ENCODE results near the gene RBBP6.

RBBP6 gene

DNA sequence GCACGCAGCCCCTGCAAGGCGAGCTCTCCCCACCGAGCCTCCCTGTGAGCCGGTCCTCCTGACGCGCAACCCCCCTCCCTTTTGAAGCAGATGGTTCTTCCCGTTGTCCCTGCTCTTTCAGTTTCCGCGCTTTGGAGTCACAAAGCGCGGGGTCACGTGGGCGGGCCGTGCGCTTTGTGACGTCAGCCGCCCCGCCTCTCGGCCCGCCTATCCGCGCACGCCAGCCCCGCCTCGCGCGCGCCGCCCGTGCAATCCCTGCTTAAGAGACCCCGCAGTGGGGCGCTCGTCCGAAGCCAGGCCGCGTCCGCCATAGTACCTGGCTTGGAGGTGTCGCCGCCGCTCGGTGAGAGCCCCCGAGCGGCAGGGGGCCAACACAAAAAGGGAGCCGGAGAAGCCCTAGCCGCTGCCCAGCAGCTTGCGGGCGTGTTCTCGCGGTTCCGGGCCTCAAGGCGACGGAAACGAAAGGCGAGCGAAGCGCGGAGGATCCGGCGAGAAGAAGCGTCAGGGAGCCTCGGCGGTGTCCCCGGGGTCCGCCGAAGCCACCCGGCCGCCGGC, at the start of gene RBBP6 (continued):
- no peak for TF ChIP-seq ZNF202 (tag by site-specific recombination; IDR thresholded peaks at IDR 0.05; ENCODE audit: borderline replicate concordance)
- TF ChIP-seq ZNF37A (tag by site-specific recombination; IDR thresholded peaks at IDR 0.05): no peak
- TF ChIP-seq ZNF548 (tag by site-specific recombination; IDR thresholded peaks at IDR 0.05): no peak
- no peak for TF ChIP-seq ZNF146 (tag by site-specific recombination; IDR thresholded peaks at IDR 0.05)
- peak; percentile 34; the same call in 1 of the 2 replicates for TF ChIP-seq MYNN (tag by site-specific recombination; IDR thresholded peaks at IDR 0.05; ENCODE audit: borderline replicate concordance)
- no peak for TF ChIP-seq ZNF214 (tag by site-specific recombination; IDR thresholded peaks at IDR 0.05; ENCODE audit: borderline replicate concordance)
- no peak for TF ChIP-seq ZSCAN30 (tag by site-specific recombination; IDR thresholded peaks at IDR 0.05)
- TF ChIP-seq ZNF626 (tag by site-specific recombination; IDR thresholded peaks at IDR 0.05): no peak
- TF ChIP-seq ZNF211 (tag by site-specific recombination; IDR thresholded peaks at IDR 0.05; ENCODE audit: low read depth): no peak
- no peak for TF ChIP-seq ZNF423 (tag by site-specific recombination; IDR thresholded peaks at IDR 0.05)
- TF ChIP-seq, protein P1, sequence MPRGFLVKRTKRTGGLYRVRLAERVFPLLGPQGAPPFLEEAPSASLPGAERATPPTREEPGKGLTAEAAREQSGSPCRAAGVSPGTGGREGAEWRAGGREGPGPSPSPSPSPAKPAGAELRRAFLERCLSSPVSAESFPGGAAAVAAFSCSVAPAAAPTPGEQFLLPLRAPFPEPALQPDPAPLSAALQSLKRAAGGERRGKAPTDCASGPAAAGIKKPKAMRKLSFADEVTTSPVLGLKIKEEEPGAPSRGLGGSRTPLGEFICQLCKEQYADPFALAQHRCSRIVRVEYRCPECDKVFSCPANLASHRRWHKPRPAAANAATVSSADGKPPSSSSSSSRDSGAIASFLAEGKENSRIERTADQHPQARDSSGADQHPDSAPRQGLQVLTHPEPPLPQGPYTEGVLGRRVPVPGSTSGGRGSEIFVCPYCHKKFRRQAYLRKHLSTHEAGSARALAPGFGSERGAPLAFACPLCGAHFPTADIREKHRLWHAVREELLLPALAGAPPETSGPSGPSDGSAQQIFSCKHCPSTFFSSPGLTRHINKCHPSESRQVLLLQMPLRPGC (tag by site-specific recombination; IDR thresholded peaks at IDR 0.05): no peak
- TF ChIP-seq, protein P2, sequence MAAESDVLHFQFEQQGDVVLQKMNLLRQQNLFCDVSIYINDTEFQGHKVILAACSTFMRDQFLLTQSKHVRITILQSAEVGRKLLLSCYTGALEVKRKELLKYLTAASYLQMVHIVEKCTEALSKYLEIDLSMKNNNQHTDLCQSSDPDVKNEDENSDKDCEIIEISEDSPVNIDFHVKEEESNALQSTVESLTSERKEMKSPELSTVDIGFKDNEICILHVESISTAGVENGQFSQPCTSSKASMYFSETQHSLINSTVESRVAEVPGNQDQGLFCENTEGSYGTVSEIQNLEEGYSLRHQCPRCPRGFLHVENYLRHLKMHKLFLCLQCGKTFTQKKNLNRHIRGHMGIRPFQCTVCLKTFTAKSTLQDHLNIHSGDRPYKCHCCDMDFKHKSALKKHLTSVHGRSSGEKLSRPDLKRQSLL (tag by site-specific recombination; IDR thresholded peaks at IDR 0.05): 0 out of 2 replicates have a peak, but pooled peaks have one; percentile 5
- 0 out of 2 replicates have a peak, but pooled peaks have one; percentile 56 for TF ChIP-seq ZEB2 (tag by site-specific recombination; IDR thresholded peaks at IDR 0.05)
- TF ChIP-seq TCF7L2 (IDR thresholded peaks at IDR 0.05; ENCODE audit: borderline replicate concordance, low read depth, low read length): no peak
- TF ChIP-seq ZNF114 (tag by site-specific recombination; IDR thresholded peaks at IDR 0.05): no peak
- TF ChIP-seq ZNF660 (tag by site-specific recombination; IDR thresholded peaks at IDR 0.05): peak; percentile 74
- no peak for TF ChIP-seq ZNF677 (tag by site-specific recombination; IDR thresholded peaks at IDR 0.05)
- no peak for TF ChIP-seq ZNF138 (tag by site-specific recombination; IDR thresholded peaks at IDR 0.05; ENCODE audit: borderline replicate concordance)
- TF ChIP-seq ZNF624 (tag by site-specific recombination; IDR thresholded peaks at IDR 0.05): no peak
- 0 out of 2 replicates have a peak, but pooled peaks have one; percentile 9 for TF ChIP-seq ZNF184 (tag by site-specific recombination; IDR thresholded peaks at IDR 0.05)
- TF ChIP-seq ZNF248 (tag by site-specific recombination; IDR thresholded peaks at IDR 0.05): no peak
- TF ChIP-seq ZFP41 (tag by site-specific recombination; IDR thresholded peaks at IDR 0.05; ENCODE audit: borderline replicate concordance): no peak
- peak; percentile 89 for TF ChIP-seq YY1 (tag by site-specific recombination; IDR thresholded peaks at IDR 0.05)
- TF ChIP-seq, protein P3, sequence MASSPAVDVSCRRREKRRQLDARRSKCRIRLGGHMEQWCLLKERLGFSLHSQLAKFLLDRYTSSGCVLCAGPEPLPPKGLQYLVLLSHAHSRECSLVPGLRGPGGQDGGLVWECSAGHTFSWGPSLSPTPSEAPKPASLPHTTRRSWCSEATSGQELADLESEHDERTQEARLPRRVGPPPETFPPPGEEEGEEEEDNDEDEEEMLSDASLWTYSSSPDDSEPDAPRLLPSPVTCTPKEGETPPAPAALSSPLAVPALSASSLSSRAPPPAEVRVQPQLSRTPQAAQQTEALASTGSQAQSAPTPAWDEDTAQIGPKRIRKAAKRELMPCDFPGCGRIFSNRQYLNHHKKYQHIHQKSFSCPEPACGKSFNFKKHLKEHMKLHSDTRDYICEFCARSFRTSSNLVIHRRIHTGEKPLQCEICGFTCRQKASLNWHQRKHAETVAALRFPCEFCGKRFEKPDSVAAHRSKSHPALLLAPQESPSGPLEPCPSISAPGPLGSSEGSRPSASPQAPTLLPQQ (tag by site-specific recombination; IDR thresholded peaks at IDR 0.05): 0 out of 2 replicates have a peak, but pooled peaks have one; percentile 75
- peak; percentile 63; the same call in 1 of the 2 replicates for TF ChIP-seq ZNF2 (tag by site-specific recombination; IDR thresholded peaks at IDR 0.05)
- TF ChIP-seq ZNF791 (tag by site-specific recombination; IDR thresholded peaks at IDR 0.05): no peak
- TF ChIP-seq ZNF571 (tag by site-specific recombination; IDR thresholded peaks at IDR 0.05): no peak
- TF ChIP-seq, protein P4, sequence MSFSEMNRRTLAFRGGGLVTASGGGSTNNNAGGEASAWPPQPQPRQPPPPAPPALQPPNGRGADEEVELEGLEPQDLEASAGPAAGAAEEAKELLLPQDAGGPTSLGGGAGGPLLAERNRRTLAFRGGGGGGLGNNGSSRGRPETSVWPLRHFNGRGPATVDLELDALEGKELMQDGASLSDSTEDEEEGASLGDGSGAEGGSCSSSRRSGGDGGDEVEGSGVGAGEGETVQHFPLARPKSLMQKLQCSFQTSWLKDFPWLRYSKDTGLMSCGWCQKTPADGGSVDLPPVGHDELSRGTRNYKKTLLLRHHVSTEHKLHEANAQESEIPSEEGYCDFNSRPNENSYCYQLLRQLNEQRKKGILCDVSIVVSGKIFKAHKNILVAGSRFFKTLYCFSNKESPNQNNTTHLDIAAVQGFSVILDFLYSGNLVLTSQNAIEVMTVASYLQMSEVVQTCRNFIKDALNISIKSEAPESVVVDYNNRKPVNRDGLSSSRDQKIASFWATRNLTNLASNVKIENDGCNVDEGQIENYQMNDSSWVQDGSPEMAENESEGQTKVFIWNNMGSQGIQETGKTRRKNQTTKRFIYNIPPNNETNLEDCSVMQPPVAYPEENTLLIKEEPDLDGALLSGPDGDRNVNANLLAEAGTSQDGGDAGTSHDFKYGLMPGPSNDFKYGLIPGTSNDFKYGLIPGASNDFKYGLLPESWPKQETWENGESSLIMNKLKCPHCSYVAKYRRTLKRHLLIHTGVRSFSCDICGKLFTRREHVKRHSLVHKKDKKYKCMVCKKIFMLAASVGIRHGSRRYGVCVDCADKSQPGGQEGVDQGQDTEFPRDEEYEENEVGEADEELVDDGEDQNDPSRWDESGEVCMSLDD (tag by site-specific recombination; IDR thresholded peaks at IDR 0.05): peak; percentile 50
- no peak for TF ChIP-seq ZNF701 (tag by site-specific recombination; IDR thresholded peaks at IDR 0.05)
- TF ChIP-seq, protein P5, sequence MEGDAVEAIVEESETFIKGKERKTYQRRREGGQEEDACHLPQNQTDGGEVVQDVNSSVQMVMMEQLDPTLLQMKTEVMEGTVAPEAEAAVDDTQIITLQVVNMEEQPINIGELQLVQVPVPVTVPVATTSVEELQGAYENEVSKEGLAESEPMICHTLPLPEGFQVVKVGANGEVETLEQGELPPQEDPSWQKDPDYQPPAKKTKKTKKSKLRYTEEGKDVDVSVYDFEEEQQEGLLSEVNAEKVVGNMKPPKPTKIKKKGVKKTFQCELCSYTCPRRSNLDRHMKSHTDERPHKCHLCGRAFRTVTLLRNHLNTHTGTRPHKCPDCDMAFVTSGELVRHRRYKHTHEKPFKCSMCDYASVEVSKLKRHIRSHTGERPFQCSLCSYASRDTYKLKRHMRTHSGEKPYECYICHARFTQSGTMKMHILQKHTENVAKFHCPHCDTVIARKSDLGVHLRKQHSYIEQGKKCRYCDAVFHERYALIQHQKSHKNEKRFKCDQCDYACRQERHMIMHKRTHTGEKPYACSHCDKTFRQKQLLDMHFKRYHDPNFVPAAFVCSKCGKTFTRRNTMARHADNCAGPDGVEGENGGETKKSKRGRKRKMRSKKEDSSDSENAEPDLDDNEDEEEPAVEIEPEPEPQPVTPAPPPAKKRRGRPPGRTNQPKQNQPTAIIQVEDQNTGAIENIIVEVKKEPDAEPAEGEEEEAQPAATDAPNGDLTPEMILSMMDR (tag by site-specific recombination; IDR thresholded peaks at IDR 0.05): peak; percentile 98

Measured in HEK293 (cell line).